Fibroblast of lung (primary cell): Measurements from ENCODE around the gene KIAA1671.

Experiments
- EZH2 ChIP-seq: IDR thresholded peaks from 2 replicates; pipeline ENCODE4 v1.5.1; 2012; ENCODE audit warnings: low read length, control low read depth, mild to moderate bottlenecking; ENCODE audit errors: missing control alignments
- TF ChIP-seq, protein P1 (sequence below), 2 donors: IDR thresholded peaks in 1 of 2; conservative IDR thresholded peaks in 1 of 2; 1 replicate in 1 of 2; 2 replicates in 1 of 2; pipeline ENCODE4 v1.5.1; 2011 to 2012; ENCODE audit warnings: low read length in 2 of 2, control low read depth in 1 of 2, inconsistent platforms in 1 of 2, low read depth in 1 of 2, mild to moderate bottlenecking in 1 of 2

DNA sequence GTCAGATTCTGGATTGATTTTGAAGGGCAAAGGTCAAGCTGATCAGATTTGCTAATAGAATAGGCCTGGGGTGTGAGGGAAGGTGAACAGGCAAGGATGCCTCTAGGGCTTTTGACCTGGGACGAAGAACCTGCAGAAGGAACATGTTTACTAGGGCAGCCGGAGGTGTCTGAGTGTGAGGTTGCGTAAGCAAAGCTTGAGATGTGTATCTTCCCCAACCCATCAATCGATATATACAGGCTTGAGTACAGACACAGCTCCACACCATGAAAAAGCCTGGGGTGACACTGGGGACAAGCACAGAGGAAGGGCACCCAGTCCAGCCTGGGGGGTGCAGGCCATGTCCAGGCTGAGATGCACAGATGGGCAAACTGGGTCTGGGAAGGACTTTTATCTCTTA, 7.1 kb upstream of the KIAA1671 start:
- TF ChIP-seq, protein P1, sequence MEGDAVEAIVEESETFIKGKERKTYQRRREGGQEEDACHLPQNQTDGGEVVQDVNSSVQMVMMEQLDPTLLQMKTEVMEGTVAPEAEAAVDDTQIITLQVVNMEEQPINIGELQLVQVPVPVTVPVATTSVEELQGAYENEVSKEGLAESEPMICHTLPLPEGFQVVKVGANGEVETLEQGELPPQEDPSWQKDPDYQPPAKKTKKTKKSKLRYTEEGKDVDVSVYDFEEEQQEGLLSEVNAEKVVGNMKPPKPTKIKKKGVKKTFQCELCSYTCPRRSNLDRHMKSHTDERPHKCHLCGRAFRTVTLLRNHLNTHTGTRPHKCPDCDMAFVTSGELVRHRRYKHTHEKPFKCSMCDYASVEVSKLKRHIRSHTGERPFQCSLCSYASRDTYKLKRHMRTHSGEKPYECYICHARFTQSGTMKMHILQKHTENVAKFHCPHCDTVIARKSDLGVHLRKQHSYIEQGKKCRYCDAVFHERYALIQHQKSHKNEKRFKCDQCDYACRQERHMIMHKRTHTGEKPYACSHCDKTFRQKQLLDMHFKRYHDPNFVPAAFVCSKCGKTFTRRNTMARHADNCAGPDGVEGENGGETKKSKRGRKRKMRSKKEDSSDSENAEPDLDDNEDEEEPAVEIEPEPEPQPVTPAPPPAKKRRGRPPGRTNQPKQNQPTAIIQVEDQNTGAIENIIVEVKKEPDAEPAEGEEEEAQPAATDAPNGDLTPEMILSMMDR (conservative IDR thresholded peaks at IDR 0.05 in 1 of 2, IDR thresholded peaks at IDR 0.05 in 1 of 2; ENCODE audit: low read depth in 1 of 2, low read length in 2 of 2) = no peak
- TF ChIP-seq EZH2 = no peak
